Activated CD8-positive, alpha-beta T cell treated with anti-CD3 and anti-CD28 coated beads for 36 hours (primary cell): ENCODE results near the gene BTAF1. TPM values are rescaled to one million over a fixed set of nuclear protein-coding genes. Genes with fewer than 3 reads are reported as not detected.

ENCODE experiments used
- ATAC-seq: fragments of 200-7000 bp; cut with Tn5 transposase; one replicate; pipeline ENCODE4 v1.10.0; 2021; ENCODE audit warnings: mild to moderate bottlenecking, moderate library complexity
- CTCF ChIA-PET: fragments of 350-600 bp; sonication (Branson Sonifier 250); formaldehyde crosslinking; loops from one replicate; lab custom pipeline; 2021; ENCODE audit warnings: antibody characterized with exemption; lab: Charles Lee
- POLR2A ChIA-PET: fragments of 350-600 bp; sonication (Branson Sonifier 250); formaldehyde crosslinking; loops from one replicate; lab custom pipeline; 2021; ENCODE audit warnings: antibody characterized with exemption; lab: Charles Lee
- DNase-seq: peaks from one replicate; pipeline ENCODE4 v3.0.0-alpha.2; 2020
- H3K27ac Mint-ChIP-seq: one replicate; pipeline ENCODE4 v1.8.0; 2021; ENCODE audit warnings: mild to moderate bottlenecking, mixed read lengths
- H3K27me3 Mint-ChIP-seq: one replicate; pipeline ENCODE4 v1.8.0; 2021; ENCODE audit warnings: mixed read lengths
- H3K36me3 Mint-ChIP-seq: one replicate; pipeline ENCODE4 v1.8.0; 2021; ENCODE audit warnings: low read depth, mixed read lengths
- H3K4me1 Mint-ChIP-seq: one replicate; pipeline ENCODE4 v1.8.0; 2021; ENCODE audit warnings: low read depth, mixed read lengths
- H3K4me3 Mint-ChIP-seq: one replicate; pipeline ENCODE4 v1.8.0; 2021; ENCODE audit warnings: mild to moderate bottlenecking, moderate library complexity, mixed read lengths
- H3K9me3 Mint-ChIP-seq: one replicate; pipeline ENCODE4 v1.8.0; 2021; ENCODE audit warnings: mixed read lengths
- CTCF ChIP-seq: fragments of 200-600 bp; IDR thresholded peaks from one replicate; pipeline ENCODE4 v1.8.0; 2022; ENCODE audit warnings: antibody characterized with exemption, mild to moderate bottlenecking
- intact Hi-C: fragments of 100-400 bp; cut with micrococcal nuclease; formaldehyde crosslinking; loops from one replicate; pipeline ENCODE4 v1.10.0; 2022
- total RNA-seq, 2 experiments: library from RNA; stranded (reverse); gene quantifications; one replicate each; pipeline ENCODE4 v1.2.3, GENCODE V29; 2021

Gene BTAF1
- total RNA-seq, 2 experiments from 2014 or later: 73.4 to 75.3 TPM

- ATAC-seq (no peak), DNase-seq (no peak)
- intact Hi-C loops: no loop called here
- TF ChIP-seq CTCF: no peak
- Mint-ChIP-seq H3K27me3 (no peaks in the 10 kb centered on the region), H3K9me3 (peaks cover 1% of the 10 kb centered on the region), H3K36me3 (peaks cover 3% of the 10 kb centered on the region), H3K4me1 (peaks cover 10% of the 10 kb centered on the region), H3K27ac (no peak overlapping the region), H3K4me3 (no peak overlapping the region)
- CTCF ChIA-PET: no interaction called here
- POLR2A ChIA-PET: no interaction called here
Measured at GRCh38 chr10:92047215-92047614, 123.6 kb downstream of the BTAF1 start.

DNA sequence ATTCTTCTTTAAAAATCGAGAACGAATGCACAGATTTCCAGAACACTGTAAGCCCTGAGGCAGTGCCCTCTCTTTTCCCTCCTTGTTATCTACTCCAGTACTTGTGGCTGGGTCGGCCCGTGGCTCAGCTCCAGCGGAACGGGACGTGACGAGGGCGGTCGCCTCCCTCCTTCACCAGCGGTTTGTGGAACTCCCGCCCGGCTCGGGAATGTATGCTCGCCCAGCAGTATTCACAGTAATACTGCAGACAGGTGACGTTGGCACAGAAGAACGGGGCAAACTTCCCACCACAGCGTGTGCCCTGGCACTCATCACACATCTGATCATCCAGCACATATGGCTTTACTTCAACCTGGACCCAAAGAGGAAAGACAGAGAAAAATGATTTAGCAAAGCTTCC is 128.5 kb downstream of the BTAF1 start:
- H3K36me3 Mint-ChIP-seq: no peaks in the 10 kb centered on the region
- DNase-seq: no peak
- H3K4me3 Mint-ChIP-seq: no peak overlapping the region
- no peaks in the 10 kb centered on the region for H3K9me3 Mint-ChIP-seq
- peaks cover 10% of the 10 kb centered on the region for H3K4me1 Mint-ChIP-seq
- no peak for TF ChIP-seq CTCF
- no peak overlapping the region for H3K27ac Mint-ChIP-seq
- ATAC-seq: no peak
- intact Hi-C loops: no loop called here
- POLR2A ChIA-PET: no interaction called here
- no peaks in the 10 kb centered on the region for H3K27me3 Mint-ChIP-seq
- CTCF ChIA-PET: no interaction called here

DNA sequence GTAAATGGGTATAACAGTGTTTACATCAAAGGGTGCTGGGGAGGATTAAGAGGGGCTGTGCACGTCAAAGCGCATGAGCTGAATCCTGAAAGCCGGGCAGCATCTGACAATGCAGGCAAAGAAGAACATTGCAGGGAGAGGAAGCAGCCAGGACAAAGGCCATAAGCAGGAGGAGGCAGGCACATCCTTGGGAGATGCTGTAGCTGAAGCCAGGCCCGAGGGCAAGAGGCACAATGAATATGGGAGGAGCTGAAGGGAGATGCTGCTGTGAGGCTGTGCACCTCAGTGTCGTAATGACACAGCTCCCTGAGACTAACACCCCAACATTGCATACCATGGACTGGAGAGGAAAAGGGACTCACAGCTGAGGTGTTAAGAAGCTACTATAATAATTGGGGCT is 129.2 kb downstream of the BTAF1 start:
- ChIA-PET POLR2A (no interaction called here), CTCF (no interaction called here)
- Mint-ChIP-seq H3K27ac (no peak overlapping the region), H3K36me3 (no peaks in the 10 kb centered on the region), H3K4me3 (no peak overlapping the region), H3K4me1 (peaks cover 9% of the 10 kb centered on the region), H3K9me3 (no peaks in the 10 kb centered on the region), H3K27me3 (no peaks in the 10 kb centered on the region)
- DNase-seq (no peak), ATAC-seq (no peak)
- no peak for TF ChIP-seq CTCF
- intact Hi-C loops: no loop called here

GRCh38 chr10:92054807-92055206 is 131.2 kb downstream of the BTAF1 start:
- CTCF ChIA-PET: no interaction called here

DNA sequence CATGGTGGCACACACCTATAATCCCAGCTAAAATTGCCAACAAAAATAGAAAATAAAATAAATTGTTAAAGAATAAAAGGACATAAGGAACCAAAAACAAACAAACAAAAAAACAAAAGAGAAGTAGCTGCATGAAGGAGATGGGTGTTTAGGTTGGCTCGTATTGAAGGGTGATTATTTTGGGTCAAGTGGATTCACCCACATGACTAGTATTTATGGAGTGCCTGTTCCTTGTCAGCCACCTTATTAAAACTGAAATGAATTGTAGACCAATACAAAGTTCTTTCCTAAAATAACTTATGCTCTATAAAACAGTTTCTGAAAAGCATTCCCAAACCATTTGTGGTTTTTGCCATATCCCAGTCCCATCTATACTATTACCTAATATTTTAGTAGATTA is 138.7 kb downstream of the BTAF1 start:
- H3K27me3 Mint-ChIP-seq: no peaks in the 10 kb centered on the region
- TF ChIP-seq CTCF: no peak
- no peak overlapping the region for H3K27ac Mint-ChIP-seq
- H3K36me3 Mint-ChIP-seq: no peaks in the 10 kb centered on the region
- H3K4me1 Mint-ChIP-seq: no peaks in the 10 kb centered on the region
- ChIA-PET POLR2A (no interaction called here), CTCF (no interaction called here)
- no peak for DNase-seq
- ATAC-seq: no peak
- H3K4me3 Mint-ChIP-seq: no peak overlapping the region
- no peaks in the 10 kb centered on the region for H3K9me3 Mint-ChIP-seq
- intact Hi-C loops: no loop called here

More at GRCh38 chr10:92054807-92055206, 131.2 kb downstream of the BTAF1 start:
- Mint-ChIP-seq H3K9me3 (no peaks in the 10 kb centered on the region), H3K36me3 (no peaks in the 10 kb centered on the region), H3K4me3 (no peak overlapping the region), H3K27me3 (no peaks in the 10 kb centered on the region), H3K27ac (no peak overlapping the region), H3K4me1 (no peaks in the 10 kb centered on the region)
- ATAC-seq: no peak
- intact Hi-C loops: no loop called here
- no peak for TF ChIP-seq CTCF
- POLR2A ChIA-PET: interaction anchor here (1.4 kb wide), 1 partner anchor 19 kb away, joined by 3 read pairs; no protein-coding TSS in a partner anchor
- no peak for DNase-seq
